PC-9 (cell line): ENCODE results near the gene PRR23C. TPM values are rescaled to one million over a fixed set of nuclear protein-coding genes. Genes with fewer than 3 reads are reported as not detected.

Source experiments
- BruUV-seq: library from RNA; stranded (reverse); fragments of 400-500 nt; replicated peaks from 2 replicates; lab custom pipeline; 2021; lab: Mats Ljungman, UMichigan
- CTCF ChIA-PET: fragments of 300-600 bp; sonication (Branson Sonifier 250); formaldehyde crosslinking; loops from one replicate; lab custom pipeline; 2022; ENCODE audit warnings: antibody characterized with exemption; lab: Charles Lee
- POLR2A ChIA-PET: fragments of 300-600 bp; sonication (Branson Sonifier 250); formaldehyde crosslinking; loops from one replicate; lab custom pipeline; 2022; ENCODE audit warnings: antibody characterized with exemption; ENCODE audit not compliant: unreplicated experiment; lab: Charles Lee
- DNase-seq, 2 experiments: peaks; one replicate each; pipeline versions ENCODE4 v3.0.0 to v3.0.0-alpha.2; 2015 to 2022; ENCODE audit warnings: mixed read lengths in 1 of 2
- H2AFZ ChIP-seq: fragments of 200-600 bp; sonication (generic); 2 replicates; pipeline ENCODE4 v1.8.1; 2017; ENCODE audit warnings: antibody characterized with exemption
- H3F3A ChIP-seq: fragments of 200-600 bp; sonication (generic); 2 replicates; pipeline ENCODE4 v1.8.1; 2017; ENCODE audit warnings: antibody characterized with exemption, mild to moderate bottlenecking, low read depth; ENCODE audit not compliant: insufficient read depth
- H3K27ac ChIP-seq: fragments of 200-600 bp; sonication (generic); 2 replicates; pipeline ENCODE4 v1.6.1; 2016; ENCODE audit warnings: mixed run types
- H3K27me3 ChIP-seq: fragments of 200-600 bp; sonication (generic); 2 replicates; pipeline ENCODE4 v1.6.1; 2016; ENCODE audit warnings: low read depth, mixed run types; ENCODE audit not compliant: insufficient read depth
- H3K36me3 ChIP-seq: fragments of 200-600 bp; sonication (generic); 2 replicates; pipeline ENCODE4 v1.6.1; 2016; ENCODE audit warnings: low read depth, mixed run types
- H3K4me1 ChIP-seq: fragments of 200-600 bp; sonication (generic); replicated peaks from 2 replicates; pipeline ENCODE4 v1.6.1; 2016; ENCODE audit warnings: mixed run types; ENCODE audit not compliant: insufficient read depth
- H3K4me2 ChIP-seq: fragments of 200-600 bp; sonication (generic); 2 replicates; pipeline ENCODE4 v1.6.1; 2017; ENCODE audit warnings: mixed run types
- H3K4me3 ChIP-seq: fragments of 200-600 bp; sonication (generic); 2 replicates; pipeline ENCODE4 v1.6.1; 2016; ENCODE audit warnings: mixed run types
- H3K79me2 ChIP-seq: fragments of 200-600 bp; sonication (generic); 2 replicates; pipeline ENCODE4 v1.6.1; 2017; ENCODE audit warnings: low read depth, mixed run types
- H3K9me2 ChIP-seq: fragments of 200-600 bp; sonication (generic); 2 replicates; pipeline ENCODE4 v1.8.1; 2017; ENCODE audit warnings: mild to moderate bottlenecking; ENCODE audit not compliant: insufficient read depth
- H3K9me3 ChIP-seq: fragments of 200-600 bp; sonication (generic); 2 replicates; pipeline ENCODE4 v1.8.1; 2016; ENCODE audit warnings: low read depth; ENCODE audit not compliant: insufficient read depth
- H4K20me1 ChIP-seq: fragments of 200-600 bp; sonication (generic); 2 replicates; pipeline ENCODE4 v1.8.1; 2017; ENCODE audit not compliant: insufficient read depth
- CTCF ChIP-seq: fragments of 200-600 bp; sonication (generic); conservative IDR thresholded peaks from 2 replicates; pipeline ENCODE4 v1.6.1; 2017; ENCODE audit warnings: mixed run types, antibody characterized with exemption, mild to moderate bottlenecking, moderate library complexity
- EZH2 ChIP-seq: fragments of 200-600 bp; sonication (generic); IDR thresholded peaks from 2 replicates; pipeline ENCODE4 v1.8.0; 2017; ENCODE audit warnings: antibody characterized with exemption, low read depth
- intact Hi-C: fragments of 100-400 bp; cut with micrococcal nuclease; formaldehyde crosslinking; loops from one replicate; pipeline ENCODE4 v1.10.0; 2022; ENCODE audit not compliant: unreplicated experiment
- total RNA-seq: library from RNA; stranded (reverse); gene quantifications from 2 replicates; pipeline ENCODE4 v1.2.3, GENCODE V29; 2021

The PRR23C gene
- total RNA-seq, 1 experiment from 2014 or later: not detected

- Histone ChIP-seq H4K20me1 (no peaks in the 10 kb centered on the region), H3F3A (no peaks in the 10 kb centered on the region), H3K4me3 (no peak overlapping the region), H3K36me3 (no peaks in the 10 kb centered on the region), H3K9me2 (no peaks in the 10 kb centered on the region), H3K79me2 (no peaks in the 10 kb centered on the region), H3K27me3 (no peaks in the 10 kb centered on the region), H3K27ac (no peak overlapping the region), H3K9me3 (no peaks in the 10 kb centered on the region), H3K4me2 (no peak overlapping the region), H2AFZ (no peak overlapping the region), H3K4me1 (no peaks in the 10 kb centered on the region)
- TF ChIP-seq EZH2 (no peak), CTCF (no peak)
- ChIA-PET POLR2A (interaction anchor here (0.6 kb wide), 1 partner anchor 191 kb away, joined by 19 read pairs; no protein-coding TSS in a partner anchor), CTCF (interaction anchor here (0.6 kb wide), 1 partner anchor 269 kb away, joined by 3 read pairs; no protein-coding TSS in a partner anchor)
- intact Hi-C loops: no loop called here
- DNase-seq: no peak
- no TSS peak for BruUV-seq
These were observed 42.9 kb upstream of the PRR23C start for GRCh38 chr3:139087621-139088020.

- H3K9me2 ChIP-seq: no peaks in the 10 kb centered on the region
- CTCF ChIA-PET: no interaction called here
- no peaks in the 10 kb centered on the region for H3K79me2 ChIP-seq
These were observed 39.5 kb upstream of the PRR23C start for GRCh38 chr3:139084176-139084575.

GRCh38 chr3:139074565-139075115 lies 29.9 kb upstream of the PRR23C start:
- Histone ChIP-seq H3K4me2 (no peak overlapping the region), H3K4me1 (no peaks in the 10 kb centered on the region), H4K20me1 (no peaks in the 10 kb centered on the region), H3K36me3 (no peaks in the 10 kb centered on the region), H2AFZ (no peak overlapping the region), H3K9me2 (no peaks in the 10 kb centered on the region), H3K27ac (no peak overlapping the region), H3K27me3 (no peaks in the 10 kb centered on the region; the same call in 1 of the 2 replicates), H3K9me3 (no peaks in the 10 kb centered on the region), H3K79me2 (no peaks in the 10 kb centered on the region), H3F3A (no peaks in the 10 kb centered on the region), H3K4me3 (no peak overlapping the region)
- no TSS peak for BruUV-seq
- ChIA-PET POLR2A (no interaction called here), CTCF (no interaction called here)
- intact Hi-C loops: no loop called here
- no peak for DNase-seq
- TF ChIP-seq EZH2 (no peak), CTCF (no peak)

More at GRCh38 chr3:139084176-139084575, 39.5 kb upstream of the PRR23C start:
- H4K20me1 ChIP-seq: no peaks in the 10 kb centered on the region
- BruUV-seq: no TSS peak
- no peaks in the 10 kb centered on the region; the same call in 1 of the 2 replicates for H3K27me3 ChIP-seq
- no peaks in the 10 kb centered on the region for H3K4me1 ChIP-seq
- H3K27ac ChIP-seq: no peak overlapping the region
- no peak overlapping the region for H2AFZ ChIP-seq
- H3K36me3 ChIP-seq: no peaks in the 10 kb centered on the region
- no peak for TF ChIP-seq CTCF
- no peak for TF ChIP-seq EZH2
- no peaks in the 10 kb centered on the region for H3K9me3 ChIP-seq
- H3K4me2 ChIP-seq: no peak overlapping the region
- intact Hi-C loops: no loop called here
- POLR2A ChIA-PET: no interaction called here
- no peaks in the 10 kb centered on the region for H3F3A ChIP-seq
- DNase-seq: no peak
- H3K4me3 ChIP-seq: no peak overlapping the region
